NCI-H345 (cell line): ENCODE results near the gene PIGN.

Experiments
- DNase-seq: peaks from one replicate; lab custom pipeline; 2025; lab: John Stamatoyannopoulos, UW

Gene PIGN

GRCh38 chr18:62109676-62110075 is 77.2 kb downstream of the PIGN start:
- no peak for DNase-seq

- DNase-seq, result no peak
Observed at GRCh38 chr18:62107881-62108280, 79.0 kb downstream of the PIGN start.

- DNase-seq, result no peak
Observed at GRCh38 chr18:62106271-62106670, 80.6 kb downstream of the PIGN start.

GRCh38 chr18:62105376-62105775 is 81.5 kb downstream of the PIGN start:
- DNase-seq, result no peak

GRCh38 chr18:62102221-62102620 is 84.6 kb downstream of the PIGN start:
- DNase-seq, result no peak

GRCh38 chr18:62101321-62101721 is 85.5 kb downstream of the PIGN start:
- no peak for DNase-seq

GRCh38 chr18:62098960-62099359 is 87.9 kb downstream of the PIGN start:
- no peak for DNase-seq

- no peak for DNase-seq
Observed at GRCh38 chr18:62097698-62098097, 89.2 kb downstream of the PIGN start.

- DNase-seq, result no peak
Observed at GRCh38 chr18:62091487-62092120, 95.3 kb downstream of the PIGN start.

- no peak for DNase-seq
Observed at GRCh38 chr18:62089174-62089573, 97.7 kb downstream of the PIGN start.

- DNase-seq, result no peak
Observed at GRCh38 chr18:62088156-62088555, 98.7 kb downstream of the PIGN start.

GRCh38 chr18:62085756-62086155 is 101.1 kb downstream of the PIGN start:
- DNase-seq, result no peak

GRCh38 chr18:62081761-62082294 is 105.0 kb downstream of the PIGN start:
- no peak for DNase-seq

GRCh38 chr18:62081248-62081647 is 105.6 kb downstream of the PIGN start:
- no peak for DNase-seq

GRCh38 chr18:62080172-62080900 is 106.5 kb downstream of the PIGN start:
- no peak for DNase-seq

- DNase-seq, result no peak
Observed at GRCh38 chr18:62073461-62074281, 113.2 kb downstream of the PIGN start.

- no peak for DNase-seq
Observed at GRCh38 chr18:62072370-62072769, 114.5 kb downstream of the PIGN start.

GRCh38 chr18:62071071-62071470 is 115.8 kb downstream of the PIGN start:
- no peak for DNase-seq

GRCh38 chr18:62070302-62070701 is 116.6 kb downstream of the PIGN start:
- DNase-seq, result no peak

GRCh38 chr18:62069556-62069955 is 117.3 kb downstream of the PIGN start:
- DNase-seq, result no peak

GRCh38 chr18:62066102-62066818 is 120.6 kb downstream of the PIGN start:
- no peak for DNase-seq

- no peak for DNase-seq
Observed at GRCh38 chr18:62064361-62064760, 122.5 kb downstream of the PIGN start.
